ENCODE measurements around the gene MYMK. TPM values are rescaled to one million over a fixed set of nuclear protein-coding genes. Genes with fewer than 3 reads are reported as not detected.

MYMK gene
- total and polyA plus RNA-seq, 2 of the 13 experiments (the other 11 are each of a cell fraction or from before 2014, with no cell fraction given) = not detected

- DNase-seq (ENCODE audit: low spot score) = no peak
- intact Hi-C loops (cut with micrococcal nuclease; ENCODE audit: unreplicated experiment) = no loop called here
- H3K4me2 ChIP-seq (ENCODE audit: low read depth, low read length) = no peak overlapping the region
- no peak overlapping the region for H2AFZ ChIP-seq (ENCODE audit: low read length)
- ATAC-seq = no peak
- H3K4me3 ChIP-seq (replicated peaks in 1 of 3; ENCODE audit: insufficient read depth in 1 of 3, low read depth in 2 of 3, low read length in 3 of 3) = no peak overlapping the region
- POLR2A ChIA-PET = no interaction called here
- in situ Hi-C loops (cut with HindIII; ENCODE audit: extremely low pct_ligation_motif_present, low pct_unique_long_range_greater_than_20kb) = no loop called here
- no TSS peak for BruUV-seq (replicated peaks)
- peaks cover 2 to 3% of the 10 kb centered on the region in 2 experiments; a peak in 1 of 5 replicates for H3K36me3 ChIP-seq (replicated peaks in 1 of 2; ENCODE audit: control insufficient read depth in 1 of 2, insufficient read depth in 2 of 2, low read length in 2 of 2)
- H3K9ac ChIP-seq (ENCODE audit: insufficient read depth, low read depth, low read length) = no peak overlapping the region
- peaks cover 24% of the 10 kb centered on the region for H3K4me1 ChIP-seq (ENCODE audit: insufficient read depth, low read length)
- no peak for FAIRE-seq
- H4K20me1 ChIP-seq (ENCODE audit: insufficient read depth, low read length) = 0 out of 2 replicates have a peak, but pooled peaks cover 2% of the 10 kb centered on the region
- TF ChIP-seq NFYC (CRISPR knock-in tag; IDR thresholded peaks at IDR 0.05) = no peak
- no peak for TF ChIP-seq NFKBIZ (CRISPR knock-in tag; IDR thresholded peaks at IDR 0.05)
- TF ChIP-seq ZNF264 (CRISPR knock-in tag; IDR thresholded peaks at IDR 0.05) = no peak
- TF ChIP-seq AGO2 (optimal IDR thresholded peaks at IDR 0.05; ENCODE audit: low read depth, low read length) = peak; percentile 29
- no peak for TF ChIP-seq ATF3 (CRISPR knock-in tag; IDR thresholded peaks at IDR 0.05)
- TF ChIP-seq U2AF2 (IDR thresholded peaks at IDR 0.05; ENCODE audit: low read depth, low read length) = no peak
- peak; percentile 59 for TF ChIP-seq RBFOX2 (IDR thresholded peaks at IDR 0.05; ENCODE audit: low read depth, low read length)
- no peak for TF ChIP-seq SKI (IDR thresholded peaks at IDR 0.05; ENCODE audit: partially characterized antibody)
- no peak for TF ChIP-seq ZNF782 (CRISPR knock-in tag; IDR thresholded peaks at IDR 0.05; ENCODE audit: borderline replicate concordance)
- TF ChIP-seq SNAPC4 (CRISPR knock-in tag; IDR thresholded peaks at IDR 0.05) = no peak
- no peaks in the 10 kb centered on the region for H3K27me3 ChIP-seq (ENCODE audit: control insufficient read depth in 1 of 2, insufficient read depth in 2 of 2, low read length in 2 of 2)
- no peaks in the 10 kb centered on the region for H3K79me2 ChIP-seq (ENCODE audit: insufficient read depth, low read length)
- no peaks in the 10 kb centered on the region for H3K9me3 ChIP-seq (ENCODE audit: low read length)
- CTCF ChIA-PET (ENCODE audit: low intra/inter-chr PET ratio, low total read pairs) = no interaction called here
- 98% methylated on average over 9 of the region's 20 CpGs for WGBS (ENCODE audit: low lambda C conversion rate)
- no peak overlapping the region for H3K27ac ChIP-seq (ENCODE audit: extremely low read length, insufficient read depth, low read length)
Measured at GRCh38 chr9:133473743-133474142, 51.0 kb downstream of the MYMK start.
